Naive thymus-derived CD8-positive, alpha-beta T cell (primary cell): ENCODE data around the gene ZMAT3. TPM values are rescaled to one million over a fixed set of nuclear protein-coding genes. Genes with fewer than 3 reads are reported as not detected.
"Not testable (repeated sequence)": the region's sequence is repeated elsewhere in the genome, so short reads cannot be mapped to it uniquely, and the experiment has no call there.

ENCODE experiments used
- ATAC-seq, 2 donors: fragments of 150-1000 bp; cut with Tn5 transposase in 1 of 2; sonication (Bioruptor Pico), chemical (Tn5 transposase) in 1 of 2; 1 replicate in 1 of 2; 2 replicates in 1 of 2; pipeline ENCODE4 v1.10.0; 2021; ENCODE audit warnings: mild to moderate bottlenecking in 2 of 2, moderate library complexity in 2 of 2
- POLR2A ChIA-PET: fragments of 350-600 bp; sonication (Branson Sonifier 250); formaldehyde crosslinking; loops from one replicate; lab custom pipeline; 2021; ENCODE audit warnings: antibody characterized with exemption; lab: Charles Lee
- DNase-seq, 10 donors: peaks; one replicate each; pipeline versions ENCODE4 v3.0.0 to v3.0.0-alpha.2; 2020 to 2022
- H3K27ac Mint-ChIP-seq, 10 donors: one replicate each; pipeline ENCODE4 v1.8.0; 2020 to 2022; ENCODE audit warnings: mild to moderate bottlenecking in 10 of 10, mixed read lengths in 10 of 10, moderate library complexity in 4 of 10, inconsistent platforms in 1 of 10
- H3K27me3 Mint-ChIP-seq, 5 donors: one replicate each; pipeline ENCODE4 v1.8.0; 2021 to 2022; ENCODE audit warnings: mixed read lengths in 5 of 5
- H3K36me3 Mint-ChIP-seq, 3 donors: one replicate each; pipeline ENCODE4 v1.8.0; 2020 to 2022; ENCODE audit warnings: mixed read lengths in 3 of 3, mild to moderate bottlenecking in 2 of 3, inconsistent platforms in 1 of 3
- H3K4me1 Mint-ChIP-seq, 4 donors: one replicate each; pipeline ENCODE4 v1.8.0; 2021 to 2022; ENCODE audit warnings: mixed read lengths in 4 of 4
- H3K4me3 Mint-ChIP-seq, 10 donors: one replicate each; pipeline ENCODE4 v1.8.0; 2020 to 2022; ENCODE audit warnings: mild to moderate bottlenecking in 10 of 10, mixed read lengths in 10 of 10, moderate library complexity in 6 of 10, inconsistent platforms in 1 of 10
- H3K9me3 Mint-ChIP-seq, 9 donors: one replicate each; pipeline ENCODE4 v1.8.0; 2020 to 2022; ENCODE audit warnings: mixed read lengths in 9 of 9, mild to moderate bottlenecking in 3 of 9, inconsistent platforms in 1 of 9, moderate library complexity in 1 of 9
- polyA plus RNA-seq, 3 donors: library from polyadenylated mRNA; unstranded; fragments of 300-500 nt; fragmentation: Illumina TruSeq; gene quantifications; one replicate each; pipeline ENCODE4 v1.2.3, GENCODE V29; 2021
- total RNA-seq, 8 experiments: library from RNA in 2 of 8; stranded (reverse) in 2 of 8; gene quantifications; one replicate each; pipeline ENCODE4 v1.2.3 and lab custom pipeline; 2021 to 2026

Gene ZMAT3
- total and polyA plus RNA-seq, 5 experiments from 2014 or later: 15.1 to 22.8 (median 16.3) TPM

GRCh38 chr3:179067839-179068238 lies 3.8 kb downstream of the ZMAT3 start:
- Mint-ChIP-seq H3K27ac (peak overlapping the region in 5 of 10 donors; percentile 37 to 80 (median 58)), H3K36me3 (peaks cover 5 to 31% (median 11%) of the 10 kb centered on the region in 3 donors), H3K27me3 (no peaks in the 10 kb centered on the region), H3K4me3 (no peak overlapping the region), H3K9me3 (no peaks in the 10 kb centered on the region), H3K4me1 (peaks cover 23 to 48% (median 36%) of the 10 kb centered on the region in 4 donors)
- DNase-seq: no peak
- no peak for ATAC-seq
- POLR2A ChIA-PET: interaction anchor here (0.5 kb wide), 1 partner anchor 80 kb away, joined by 3 read pairs; no protein-coding TSS in a partner anchor

DNA sequence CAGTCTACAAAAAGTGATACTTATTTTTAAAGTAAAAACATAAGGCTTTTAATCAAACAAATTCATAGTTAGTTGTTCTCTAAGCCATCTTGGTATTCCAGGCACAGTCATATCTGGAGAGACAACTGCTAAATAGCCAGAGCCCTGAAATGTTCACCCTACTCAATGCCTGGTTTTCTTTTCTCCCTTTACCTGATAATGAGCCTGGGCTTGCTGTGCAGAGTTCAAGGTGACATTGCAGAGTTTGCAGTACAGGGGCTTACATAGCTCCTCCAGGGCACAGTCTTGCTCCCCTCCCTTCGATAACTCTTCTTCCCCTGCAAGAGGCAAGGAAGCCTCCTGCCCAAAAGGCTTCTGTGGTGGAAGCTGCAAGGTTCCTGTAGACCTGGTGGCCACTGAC lies 4.3 kb downstream of the ZMAT3 start:
- Mint-ChIP-seq H3K27me3 (no peaks in the 10 kb centered on the region), H3K36me3 (peaks cover 5 to 33% (median 11%) of the 10 kb centered on the region in 3 donors), H3K9me3 (no peaks in the 10 kb centered on the region), H3K4me1 (peaks cover 24 to 50% (median 40%) of the 10 kb centered on the region in 4 donors), H3K4me3 (no peak overlapping the region), H3K27ac (peak overlapping the region in 3 of 10 donors; percentile 33 to 58 (median 37))
- ATAC-seq: no peak
- POLR2A ChIA-PET: interaction anchor here (0.5 kb wide), 1 partner anchor 80 kb away, joined by 3 read pairs; no protein-coding TSS in a partner anchor
- DNase-seq: no peak

GRCh38 chr3:179063945-179064560 lies 7.6 kb downstream of the ZMAT3 start:
- POLR2A ChIA-PET: interaction anchor here (0.5 kb wide), 1 partner anchor 114 kb away, joined by 4 read pairs; no protein-coding TSS in a partner anchor
- Mint-ChIP-seq H3K27me3 (no peaks in the 10 kb centered on the region), H3K4me1 (peaks cover 18 to 48% (median 37%) of the 10 kb centered on the region in 4 donors), H3K9me3 (no peaks in the 10 kb centered on the region), H3K36me3 (peaks cover 10 to 56% (median 18%) of the 10 kb centered on the region in 3 donors), H3K4me3 (no peak overlapping the region), H3K27ac (peak overlapping the region in 1 of 10 donors; percentile 10)
- no peak for DNase-seq
- ATAC-seq: no peak

GRCh38 chr3:179056326-179056725 lies 15.3 kb downstream of the ZMAT3 start:
- H3K27ac Mint-ChIP-seq: no peak overlapping the region
- H3K9me3 Mint-ChIP-seq: peaks cover 0 to 8% (median 0%) of the 10 kb centered on the region in 9 donors
- peaks cover 9 to 42% (median 15%) of the 10 kb centered on the region in 4 donors for H3K4me1 Mint-ChIP-seq
- POLR2A ChIA-PET: no interaction called here
- no peak for DNase-seq
- no peak for ATAC-seq
- H3K4me3 Mint-ChIP-seq: no peak overlapping the region
- H3K36me3 Mint-ChIP-seq: peaks cover 8 to 47% (median 29%) of the 10 kb centered on the region in 3 donors
- H3K27me3 Mint-ChIP-seq: no peaks in the 10 kb centered on the region

DNA sequence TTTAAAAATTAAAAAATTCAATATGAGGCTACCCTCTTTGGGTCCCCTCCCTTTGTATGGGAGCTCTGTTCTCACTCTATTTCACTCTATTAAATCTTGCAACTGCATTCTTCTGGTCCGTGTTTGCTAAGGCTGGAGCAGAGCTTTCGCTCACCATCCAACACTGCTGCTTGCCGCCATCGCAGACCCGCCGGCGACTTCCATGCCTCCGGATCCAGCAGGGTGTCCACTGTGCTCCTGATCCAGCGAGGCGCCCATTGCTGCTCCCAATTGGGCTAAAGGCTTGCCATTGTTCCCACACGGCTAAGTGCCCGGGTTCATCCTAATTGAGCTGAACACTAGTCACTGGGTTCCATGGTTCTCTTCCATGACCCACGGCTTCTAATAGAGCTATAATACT lies 17.0 kb downstream of the ZMAT3 start:
- Mint-ChIP-seq H3K9me3 (peaks cover 0 to 15% (median 7%) of the 10 kb centered on the region in 9 donors), H3K4me1 (peaks cover 12 to 42% (median 18%) of the 10 kb centered on the region in 4 donors), H3K27ac (peak overlapping the region in 1 of 10 donors; percentile 67), H3K36me3 (peaks cover 13 to 43% (median 34%) of the 10 kb centered on the region in 3 donors)
- POLR2A ChIA-PET, H3K27me3 Mint-ChIP-seq, H3K4me3 Mint-ChIP-seq, ATAC-seq, DNase-seq: not testable (repeated sequence)

- Mint-ChIP-seq H3K4me3 (peak overlapping the region in 1 of 10 donors; percentile 67), H3K9me3 (peaks cover 0 to 21% (median 8%) of the 10 kb centered on the region in 9 donors), H3K27me3 (no peaks in the 10 kb centered on the region), H3K4me1 (peaks cover 23 to 51% (median 50%) of the 10 kb centered on the region in 4 donors), H3K27ac (peak overlapping the region in 5 of 10 donors; percentile 6 to 76 (median 21)), H3K36me3 (peaks cover 10 to 24% (median 21%) of the 10 kb centered on the region in 3 donors)
- no peak for DNase-seq
- POLR2A ChIA-PET: interaction anchor here (0.8 to 1.9 kb wide), 4 partner anchors 9 to 25 kb away, joined by 3 to 6 read pairs (median 4); partner anchors contain the start of gene ZMAT3
- no peak for ATAC-seq
Measured at GRCh38 chr3:179046497-179047353, 24.9 kb downstream of the ZMAT3 start.

GRCh38 chr3:179045719-179046402 lies 25.7 kb downstream of the ZMAT3 start:
- H3K4me1 Mint-ChIP-seq: peaks cover 27 to 58% (median 53%) of the 10 kb centered on the region in 4 donors
- POLR2A ChIA-PET: interaction anchor here (1.3 to 1.9 kb wide), 3 partner anchors 8 to 26 kb away, joined by 3 to 6 read pairs (median 5); partner anchors contain the start of gene ZMAT3
- peak overlapping the region in 4 of 10 donors; percentile 5 to 49 (median 14) for H3K4me3 Mint-ChIP-seq
- DNase-seq (no peak), ATAC-seq (no peak)
- peaks cover 14 to 31% (median 24%) of the 10 kb centered on the region in 3 donors for H3K36me3 Mint-ChIP-seq
- H3K9me3 Mint-ChIP-seq: peaks cover 0 to 27% (median 10%) of the 10 kb centered on the region in 9 donors
- H3K27ac Mint-ChIP-seq: peak overlapping the region in 6 of 10 donors; percentile 4 to 45 (median 13)
- H3K27me3 Mint-ChIP-seq: no peaks in the 10 kb centered on the region

DNA sequence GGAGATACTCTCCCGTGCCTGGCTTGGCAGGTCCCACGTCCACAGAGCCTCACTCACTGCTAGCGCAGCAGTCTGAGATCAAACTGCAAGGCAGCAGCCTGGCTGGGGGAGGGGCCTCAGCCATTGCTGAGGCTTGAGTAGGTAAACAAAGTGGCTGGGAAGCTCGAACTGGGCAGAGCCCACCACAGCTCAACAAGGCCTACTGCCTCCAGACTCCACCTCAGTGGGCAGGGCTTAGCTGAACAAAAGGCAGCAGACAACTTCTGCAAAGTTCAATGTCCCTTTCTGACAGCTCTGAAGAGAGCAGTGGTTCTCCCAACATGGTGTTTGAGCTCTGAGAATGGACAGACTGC lies 32.7 kb downstream of the ZMAT3 start:
- H3K27ac Mint-ChIP-seq: peak overlapping the region in 5 of 10 donors; percentile 6 to 92 (median 53)

GRCh38 chr3:179038216-179038898 lies 33.3 kb downstream of the ZMAT3 start:
- Mint-ChIP-seq H3K36me3 (peaks cover 11 to 26% (median 15%) of the 10 kb centered on the region in 3 donors), H3K27ac (peak overlapping the region in 5 of 10 donors; percentile 26 to 92 (median 63)), H3K4me1 (peaks cover 13 to 28% (median 21%) of the 10 kb centered on the region in 4 donors), H3K9me3 (peaks cover 0 to 30% (median 16%) of the 10 kb centered on the region in 9 donors), H3K4me3 (peak overlapping the region in 9 of 10 donors; percentile 26 to 74 (median 52)), H3K27me3 (no peaks in the 10 kb centered on the region)
- POLR2A ChIA-PET: interaction anchor here (0.6 to 2.4 kb wide), 10 partner anchors 8 to 285 kb away, joined by 3 to 12 read pairs (median 4); partner anchors contain the start of genes PIK3CA, ZMAT3 and ZNF639
- peak in 1 of 10 donors; percentile 14 for DNase-seq
- ATAC-seq: peak in 1 of 2 donors; percentile 37

More for the DNA sequence above, 32.7 kb downstream of the ZMAT3 start:
- H3K27me3 Mint-ChIP-seq, ATAC-seq: not testable (repeated sequence)
- H3K4me3 Mint-ChIP-seq: peak overlapping the region in 6 of 10 donors; percentile 2 to 57 (median 42)
- peaks cover 15 to 26% (median 22%) of the 10 kb centered on the region in 4 donors for H3K4me1 Mint-ChIP-seq
- peaks cover 0 to 30% (median 16%) of the 10 kb centered on the region in 9 donors for H3K9me3 Mint-ChIP-seq
- DNase-seq: peak in 2 of 10 donors; percentile 38 to 45
- peaks cover 11 to 29% (median 20%) of the 10 kb centered on the region in 3 donors for H3K36me3 Mint-ChIP-seq
- POLR2A ChIA-PET: interaction anchor here (0.6 to 1.4 kb wide), 4 partner anchors 10 to 24 kb away, joined by 3 read pairs; no protein-coding TSS in a partner anchor

- ATAC-seq: peak; percentile 93 to 96
- peaks cover 9 to 26% (median 11%) of the 10 kb centered on the region in 3 donors for H3K36me3 Mint-ChIP-seq
- DNase-seq: peak in 9 of 10 donors; percentile 10 to 66 (median 39)
- H3K27ac Mint-ChIP-seq: peak overlapping the region in 3 of 10 donors; percentile 53 to 92 (median 87)
- peaks cover 8 to 27% (median 16%) of the 10 kb centered on the region in 4 donors for H3K4me1 Mint-ChIP-seq
- POLR2A ChIA-PET: interaction anchor here (0.7 to 2.4 kb wide), 7 partner anchors 9 to 286 kb away, joined by 3 to 12 read pairs (median 5); partner anchors contain the start of genes PIK3CA, ZMAT3 and ZNF639
- peaks cover 0 to 25% (median 12%) of the 10 kb centered on the region in 9 donors for H3K9me3 Mint-ChIP-seq
- H3K4me3 Mint-ChIP-seq: peak overlapping the region; percentile 13 to 74 (median 50)
- no peaks in the 10 kb centered on the region for H3K27me3 Mint-ChIP-seq
Measured at GRCh38 chr3:179037351-179037750, 34.3 kb downstream of the ZMAT3 start.
